Stimulated activated CD8-positive, alpha-beta memory T cell treated with anti-CD3 and anti-CD28 coated beads, Interleukin-4, amount 100 ng/mL, for 24 hours (primary cell): ENCODE measurements around the gene EPHA3.
"Not testable (repeated sequence)": the region's sequence is repeated elsewhere in the genome, so short reads cannot be mapped to it uniquely, and the experiment has no call there.

Source experiments
- DNase-seq: peaks from one replicate; pipeline ENCODE4 v3.0.0-alpha.2; 2020; ENCODE audit warnings: low read depth

EPHA3 gene

GRCh38 chr3:89287902-89288508 lies 180.6 kb downstream of the EPHA3 start:
- no peak for DNase-seq

DNA sequence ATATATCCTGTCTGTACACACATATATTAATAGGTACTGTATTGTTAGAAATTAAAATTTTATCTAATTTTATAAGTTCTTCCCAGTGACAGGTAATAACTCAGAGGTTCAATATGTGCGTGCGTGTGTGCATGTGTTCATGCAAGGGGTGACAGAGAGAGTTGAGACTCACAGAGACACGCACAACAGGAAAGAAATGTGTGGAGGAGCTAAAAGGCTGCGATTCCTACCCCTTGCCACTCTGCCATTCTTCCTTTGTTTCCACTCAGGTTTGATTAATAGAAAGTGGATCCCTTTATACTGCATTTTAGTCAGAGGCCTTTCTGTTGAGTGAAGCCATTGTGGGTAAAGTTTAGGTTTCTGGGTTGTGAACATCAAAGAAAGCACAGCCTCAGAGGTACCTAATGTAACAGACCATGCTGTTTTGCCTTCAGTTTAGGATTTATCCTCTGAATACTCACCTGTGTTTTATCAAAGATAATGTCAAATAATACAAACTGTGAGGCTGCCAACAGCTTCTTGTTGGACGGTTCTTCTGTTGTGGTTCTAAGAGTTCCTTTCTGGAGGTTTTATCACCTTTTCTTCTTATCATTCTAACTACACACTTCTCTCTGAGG lies 182.3 kb downstream of the EPHA3 start:
- no peak for DNase-seq

GRCh38 chr3:89297199-89297598 lies 189.8 kb downstream of the EPHA3 start:
- no peak for DNase-seq

GRCh38 chr3:89300526-89300925 lies 193.1 kb downstream of the EPHA3 start:
- no peak for DNase-seq

- DNase-seq: no peak
These were observed 193.6 kb downstream of the EPHA3 start for GRCh38 chr3:89300981-89301380.

GRCh38 chr3:89303701-89304100 lies 196.3 kb downstream of the EPHA3 start:
- no peak for DNase-seq

DNA sequence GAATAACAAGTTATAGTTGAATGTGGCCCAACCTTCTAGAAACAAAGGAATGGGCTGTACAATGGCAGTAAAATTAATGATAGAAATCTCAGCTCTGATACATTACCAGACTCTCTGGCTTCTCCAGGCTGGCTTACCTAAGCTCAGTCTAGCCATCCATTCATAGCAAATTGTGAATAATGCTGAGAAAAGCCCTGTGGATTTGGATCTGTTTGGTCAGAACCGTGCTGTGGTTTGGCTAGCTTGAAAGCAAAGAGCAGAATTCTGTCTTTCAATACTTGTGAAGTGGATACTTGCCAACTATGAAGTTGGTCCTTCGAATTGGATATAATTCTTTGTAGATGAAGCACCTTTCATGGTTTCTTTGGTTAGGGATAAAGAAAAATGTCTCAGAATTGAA lies 199.1 kb downstream of the EPHA3 start:
- no peak for DNase-seq

DNA sequence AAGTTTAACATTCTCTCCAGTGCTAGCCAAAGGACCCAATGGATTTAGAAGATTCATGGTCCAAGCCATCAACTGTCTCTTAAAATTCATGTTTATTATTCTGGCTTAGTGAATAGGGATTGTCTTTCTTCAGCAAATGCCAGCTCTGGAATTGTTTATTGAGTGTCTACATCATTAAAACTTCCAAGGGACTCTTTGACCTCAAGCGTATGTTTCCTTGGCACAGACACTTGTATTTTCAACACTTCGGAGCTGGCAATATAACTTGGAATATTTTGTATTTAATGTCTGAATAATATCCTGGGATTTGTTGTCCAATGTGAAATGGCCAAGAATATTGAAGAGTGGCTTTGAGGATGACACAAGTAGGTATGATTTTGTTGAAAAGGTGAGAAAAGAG lies 204.2 kb downstream of the EPHA3 start:
- no peak for DNase-seq

GRCh38 chr3:89312141-89312540 lies 204.7 kb downstream of the EPHA3 start:
- no peak for DNase-seq

DNA sequence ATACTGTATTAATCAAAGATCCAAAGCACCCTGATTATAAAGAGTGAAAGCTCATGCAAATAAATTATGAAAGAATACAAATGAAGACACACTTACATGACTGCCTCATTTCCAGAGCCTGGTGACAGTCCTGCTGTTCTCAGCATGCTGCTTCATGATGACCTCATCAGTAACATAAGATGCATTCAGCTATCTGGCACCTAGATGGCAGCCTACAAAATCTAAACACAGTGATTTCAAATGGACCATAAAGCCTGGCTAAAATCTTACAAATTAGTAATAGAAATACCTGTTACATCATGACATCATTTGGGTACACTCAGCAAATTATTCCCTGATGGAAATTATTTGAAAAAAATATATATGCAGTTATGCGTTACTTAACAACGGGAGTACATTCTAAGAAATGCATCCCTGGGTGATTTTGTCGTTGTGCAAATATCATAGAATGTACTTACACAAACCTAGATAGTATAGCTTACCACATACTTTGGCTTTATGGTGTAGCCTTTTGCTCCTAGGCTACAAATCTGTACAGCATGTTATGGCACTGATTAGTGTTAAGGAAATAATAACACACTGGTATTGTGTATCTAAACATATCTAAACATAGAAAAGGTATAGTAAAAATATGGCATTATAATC lies 207.2 kb downstream of the EPHA3 start:
- DNase-seq: no peak

- DNase-seq: no peak
These were observed 208.5 kb downstream of the EPHA3 start for GRCh38 chr3:89315750-89316470.

- no peak for DNase-seq
These were observed 212.8 kb downstream of the EPHA3 start for GRCh38 chr3:89320186-89320585.

DNA sequence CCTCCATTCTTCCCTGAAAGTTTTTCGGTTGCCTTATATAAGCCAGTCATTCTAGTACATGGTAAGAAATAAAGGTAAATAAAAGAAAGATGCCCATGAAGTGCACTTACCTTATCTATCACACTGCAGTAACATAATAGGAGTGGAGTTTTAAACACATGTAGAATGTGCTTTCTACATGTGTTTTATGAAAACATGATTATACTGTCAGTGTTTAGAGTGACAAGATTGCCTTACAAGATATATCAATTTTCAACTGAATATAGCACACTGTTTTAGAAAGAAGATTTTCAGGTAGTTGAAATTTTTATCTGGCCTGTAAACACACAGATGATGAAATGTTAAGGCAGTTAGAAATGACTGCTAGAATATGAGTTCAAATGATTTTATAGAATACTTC lies 219.6 kb downstream of the EPHA3 start:
- DNase-seq: no peak

DNA sequence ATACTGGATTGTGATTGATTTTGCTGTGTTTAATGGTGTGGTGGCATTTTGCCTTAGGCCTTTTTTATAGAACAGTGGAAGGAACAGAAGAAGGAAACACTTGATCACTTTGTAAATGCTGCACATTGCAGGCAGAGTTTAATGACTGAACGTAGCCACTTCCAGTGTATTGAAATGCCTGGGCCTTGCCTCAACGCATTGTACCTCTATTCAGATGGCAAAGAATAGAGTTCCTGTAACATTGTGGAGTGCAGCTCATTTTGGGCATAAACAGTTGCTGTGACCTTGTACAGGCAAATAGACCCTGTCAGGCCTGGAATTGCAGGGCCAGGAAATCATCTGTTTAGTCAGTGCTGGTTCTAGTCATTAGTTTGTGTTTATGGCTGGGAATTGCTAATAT lies 225.0 kb downstream of the EPHA3 start:
- DNase-seq: no peak

- DNase-seq: no peak
These were observed 225.4 kb downstream of the EPHA3 start for GRCh38 chr3:89332793-89333192.

DNA sequence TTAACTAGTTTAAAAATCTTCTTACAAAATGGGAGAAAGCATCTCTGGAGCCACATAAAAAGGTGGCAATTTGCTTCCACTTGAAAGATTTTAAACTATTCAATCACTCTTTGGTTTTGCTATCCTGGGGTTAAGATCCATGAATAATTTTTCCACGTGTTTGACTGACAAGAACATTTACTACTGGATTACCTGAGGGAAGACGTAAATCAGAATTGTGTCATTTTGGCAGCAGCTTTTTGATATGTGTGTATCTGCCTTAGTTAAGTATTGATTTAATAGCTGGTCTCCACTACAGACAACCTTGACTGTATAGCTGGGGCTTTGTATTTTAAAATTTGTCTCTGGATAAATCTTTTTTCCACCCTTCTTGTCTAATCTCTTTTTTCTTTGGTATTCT lies 228.3 kb downstream of the EPHA3 start:
- no peak for DNase-seq

GRCh38 chr3:89340408-89340807 lies 233.0 kb downstream of the EPHA3 start:
- DNase-seq: no peak

GRCh38 chr3:89344076-89344475 lies 236.7 kb downstream of the EPHA3 start:
- no peak for DNase-seq

DNA sequence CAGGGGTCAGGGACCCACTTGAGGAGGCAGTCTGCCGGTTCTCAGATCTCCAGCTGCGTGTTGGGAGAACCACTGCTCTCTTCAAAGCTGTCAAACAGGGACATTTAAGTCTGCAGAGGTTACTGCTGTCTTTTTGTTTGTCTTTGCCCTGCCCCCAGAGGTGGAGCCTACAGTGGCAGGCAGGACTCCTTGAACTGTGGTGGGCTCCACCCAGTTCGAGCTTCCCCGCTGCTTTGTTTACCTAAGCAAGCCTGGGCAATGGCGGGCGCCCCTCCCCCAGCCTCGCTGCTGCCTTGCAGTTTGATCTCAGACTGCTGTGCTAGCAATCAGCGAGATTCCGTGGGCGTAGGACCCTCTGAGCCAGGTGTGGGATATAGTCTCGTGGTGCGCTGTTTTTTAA lies 243.5 kb downstream of the EPHA3 start:
- DNase-seq: not testable (repeated sequence)

GRCh38 chr3:89353465-89353864 lies 246.0 kb downstream of the EPHA3 start:
- DNase-seq: no peak

GRCh38 chr3:89358281-89358680 lies 250.9 kb downstream of the EPHA3 start:
- no peak for DNase-seq

- no peak for DNase-seq
These were observed 252.7 kb downstream of the EPHA3 start for GRCh38 chr3:89360156-89360555.

DNA sequence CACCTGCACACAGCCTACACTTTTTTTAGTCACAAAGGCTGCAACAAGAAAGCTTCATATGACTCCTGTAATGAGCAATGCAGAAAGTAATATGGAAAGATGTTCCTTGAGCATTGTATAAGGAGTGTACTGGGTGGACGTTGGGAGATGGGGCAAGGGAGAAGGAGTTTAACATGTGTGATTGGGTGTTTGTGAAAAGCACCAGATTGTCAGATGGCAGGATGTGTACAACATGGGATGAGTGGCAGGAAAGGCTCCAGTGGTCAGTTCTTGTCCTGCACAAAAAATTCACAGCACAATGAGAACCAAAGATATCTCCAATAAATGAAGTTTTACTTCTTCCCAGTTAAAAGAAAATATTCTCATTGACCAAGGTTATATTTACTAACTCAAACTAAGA lies 255.1 kb downstream of the EPHA3 start:
- no peak for DNase-seq
